Loucy (cell line): ENCODE measurements around the gene GMEB2.

ENCODE experiments used
- H2AFZ ChIP-seq: fragments of 200-600 bp; sonication (generic); 2 replicates; pipeline ENCODE4 v1.6.0; 2016; ENCODE audit warnings: antibody characterized with exemption, mild to moderate bottlenecking, low read length, moderate library complexity
- H3F3A ChIP-seq: fragments of 200-600 bp; 2 replicates; pipeline ENCODE4 v1.6.0; 2016; ENCODE audit warnings: antibody characterized with exemption, low read depth, mild to moderate bottlenecking
- H3K27me3 ChIP-seq: fragments of 200-600 bp; sonication (generic); 2 replicates; pipeline ENCODE4 v1.6.1; 2014; ENCODE audit warnings: low read length, mild to moderate bottlenecking; ENCODE audit not compliant: insufficient read depth, poor library complexity, severe bottlenecking
- H3K36me3 ChIP-seq: fragments of 200-600 bp; sonication (generic); 2 replicates; pipeline ENCODE4 v1.6.1; 2016; ENCODE audit warnings: low read length; ENCODE audit not compliant: insufficient read depth
- H3K4me1 ChIP-seq: fragments of 200-600 bp; sonication (generic); 2 replicates; pipeline ENCODE4 v1.5.1; 2014; ENCODE audit warnings: low read length, mild to moderate bottlenecking; ENCODE audit not compliant: insufficient read depth, poor library complexity, severe bottlenecking
- H3K4me2 ChIP-seq: fragments of 200-600 bp; sonication (generic); 2 replicates; pipeline ENCODE4 v1.6.0; 2014; ENCODE audit warnings: antibody characterized with exemption, low read length, low read depth, mild to moderate bottlenecking; ENCODE audit not compliant: poor library complexity, severe bottlenecking
- H3K4me3 ChIP-seq: fragments of 200-600 bp; sonication (generic); 2 replicates; pipeline ENCODE4 v1.5.1; 2014; ENCODE audit warnings: low read length, mild to moderate bottlenecking, mixed read lengths; ENCODE audit not compliant: poor library complexity, severe bottlenecking
- H3K79me2 ChIP-seq: fragments of 200-600 bp; sonication (generic); 2 replicates; pipeline ENCODE4 v1.6.1; 2014; ENCODE audit warnings: low read length; ENCODE audit not compliant: insufficient read depth
- H3K9ac ChIP-seq: fragments of 200-600 bp; sonication (generic); 2 replicates; pipeline ENCODE4 v1.6.0; 2014; ENCODE audit warnings: mild to moderate bottlenecking, low read depth, low read length, moderate library complexity; ENCODE audit not compliant: poor library complexity, severe bottlenecking
- H3K9me2 ChIP-seq: fragments of 200-600 bp; sonication (generic); replicated peaks from 2 replicates; pipeline ENCODE4 v1.6.1; 2016; ENCODE audit warnings: low read depth, low read length, mixed read lengths
- H3K9me3 ChIP-seq: fragments of 200-600 bp; sonication (generic); 2 replicates; pipeline ENCODE4 v1.6.1; 2014; ENCODE audit warnings: mild to moderate bottlenecking, antibody characterized with exemption, low read length, low read depth; ENCODE audit not compliant: insufficient read depth
- H4K20me1 ChIP-seq: fragments of 200-600 bp; sonication (generic); 2 replicates; pipeline ENCODE4 v1.6.0; 2014; ENCODE audit warnings: antibody characterized with exemption, low read length, mild to moderate bottlenecking; ENCODE audit not compliant: insufficient read depth, poor library complexity, severe bottlenecking
- EZH2phosphoT487 ChIP-seq: fragments of 200-600 bp; IDR thresholded peaks from 2 replicates; pipeline ENCODE4 v1.6.1; 2018; ENCODE audit warnings: antibody characterized with exemption, mild to moderate bottlenecking, moderate library complexity, borderline replicate concordance
- TF ChIP-seq, protein P1 (sequence below): fragments of 200-600 bp; sonication (generic); conservative IDR thresholded peaks from 2 replicates; pipeline ENCODE4 v1.5.1; 2014; ENCODE audit warnings: mild to moderate bottlenecking, antibody characterized with exemption, low read length

The GMEB2 gene

DNA sequence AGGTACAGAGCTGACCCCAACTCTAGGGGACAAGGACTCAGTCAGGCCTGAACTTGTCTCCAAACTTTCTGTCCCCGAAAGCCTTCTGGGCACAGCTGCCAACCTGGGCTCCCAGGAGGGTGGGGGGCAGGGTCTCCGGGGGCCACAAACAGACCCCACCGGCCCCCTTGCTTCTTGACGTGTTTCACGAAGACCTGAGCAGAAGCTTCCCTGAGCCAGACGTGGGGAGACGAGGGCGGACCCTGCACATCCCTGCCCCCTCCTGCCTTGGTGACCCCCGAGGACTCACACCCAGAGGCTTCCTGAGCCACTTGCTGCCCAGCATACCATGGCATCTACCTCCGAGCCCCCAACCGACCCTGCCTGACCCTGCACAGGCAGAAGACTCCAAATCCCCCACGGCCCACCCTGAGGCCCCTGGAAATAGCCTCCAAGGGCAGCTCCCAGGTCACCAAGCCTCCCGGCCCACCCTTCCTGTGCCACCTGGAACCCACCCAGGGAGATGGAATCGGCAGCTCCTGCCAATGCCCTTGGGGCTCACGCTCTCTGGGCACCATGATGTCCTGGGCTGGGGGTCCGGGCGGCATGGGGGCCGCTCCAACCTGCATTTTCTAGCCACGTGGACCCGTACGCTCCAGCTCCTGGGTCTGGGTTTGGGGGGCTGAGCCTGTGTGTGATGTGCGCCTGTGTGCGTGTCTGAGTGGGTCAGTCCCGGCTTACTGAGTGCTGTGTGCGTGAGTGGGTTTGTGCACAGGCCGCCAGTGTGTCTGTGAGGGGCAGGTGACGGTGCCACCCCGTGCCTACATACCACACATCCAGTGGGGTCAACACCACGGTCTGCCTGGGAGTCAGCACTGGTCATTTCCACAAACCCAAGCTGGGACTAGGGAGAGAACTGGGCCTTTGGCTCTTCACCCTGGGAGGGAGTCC is 87.2 kb downstream of the GMEB2 start:
- no peaks in the 10 kb centered on the region for H3K36me3 ChIP-seq
- no peak overlapping the region for H3K4me2 ChIP-seq
- no peaks in the 10 kb centered on the region for H3K79me2 ChIP-seq
- no peaks in the 10 kb centered on the region for H3K27me3 ChIP-seq
- TF ChIP-seq, protein P1, sequence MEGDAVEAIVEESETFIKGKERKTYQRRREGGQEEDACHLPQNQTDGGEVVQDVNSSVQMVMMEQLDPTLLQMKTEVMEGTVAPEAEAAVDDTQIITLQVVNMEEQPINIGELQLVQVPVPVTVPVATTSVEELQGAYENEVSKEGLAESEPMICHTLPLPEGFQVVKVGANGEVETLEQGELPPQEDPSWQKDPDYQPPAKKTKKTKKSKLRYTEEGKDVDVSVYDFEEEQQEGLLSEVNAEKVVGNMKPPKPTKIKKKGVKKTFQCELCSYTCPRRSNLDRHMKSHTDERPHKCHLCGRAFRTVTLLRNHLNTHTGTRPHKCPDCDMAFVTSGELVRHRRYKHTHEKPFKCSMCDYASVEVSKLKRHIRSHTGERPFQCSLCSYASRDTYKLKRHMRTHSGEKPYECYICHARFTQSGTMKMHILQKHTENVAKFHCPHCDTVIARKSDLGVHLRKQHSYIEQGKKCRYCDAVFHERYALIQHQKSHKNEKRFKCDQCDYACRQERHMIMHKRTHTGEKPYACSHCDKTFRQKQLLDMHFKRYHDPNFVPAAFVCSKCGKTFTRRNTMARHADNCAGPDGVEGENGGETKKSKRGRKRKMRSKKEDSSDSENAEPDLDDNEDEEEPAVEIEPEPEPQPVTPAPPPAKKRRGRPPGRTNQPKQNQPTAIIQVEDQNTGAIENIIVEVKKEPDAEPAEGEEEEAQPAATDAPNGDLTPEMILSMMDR: no peak
- TF ChIP-seq EZH2phosphoT487: no peak
- no peaks in the 10 kb centered on the region for H3K9me2 ChIP-seq
- H3K4me3 ChIP-seq: no peak overlapping the region
- peaks cover 12% of the 10 kb centered on the region for H3K4me1 ChIP-seq
- no peaks in the 10 kb centered on the region for H3K9me3 ChIP-seq
- H3K9ac ChIP-seq: no peak overlapping the region
- no peaks in the 10 kb centered on the region for H3F3A ChIP-seq
- H2AFZ ChIP-seq: no peak overlapping the region
- H4K20me1 ChIP-seq: no peaks in the 10 kb centered on the region

DNA sequence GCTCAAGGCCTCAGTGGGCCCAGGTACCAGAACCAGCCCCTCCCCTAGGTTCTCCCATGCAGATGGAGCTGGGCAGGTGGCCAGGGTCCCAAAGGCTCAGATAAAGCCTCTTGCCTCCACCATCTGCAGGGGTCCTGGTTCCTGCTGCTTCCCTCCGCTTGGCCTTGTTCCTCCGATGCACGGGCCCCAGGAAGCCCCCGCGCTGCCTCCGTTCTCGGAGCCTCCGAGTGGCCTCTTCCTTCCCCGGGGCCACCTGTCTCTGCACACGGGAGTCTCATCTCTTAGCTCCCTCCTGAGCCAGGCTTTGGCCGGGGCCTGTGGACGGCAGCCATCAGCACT is 87.8 kb downstream of the GMEB2 start:
- Histone ChIP-seq H3K9me2 (no peaks in the 10 kb centered on the region), H3K4me3 (no peak overlapping the region), H3K9me3 (no peaks in the 10 kb centered on the region), H3K79me2 (no peaks in the 10 kb centered on the region), H3K4me1 (peaks cover 12% of the 10 kb centered on the region), H3K4me2 (no peak overlapping the region), H3K27me3 (no peaks in the 10 kb centered on the region), H4K20me1 (no peaks in the 10 kb centered on the region), H3F3A (no peaks in the 10 kb centered on the region), H2AFZ (no peak overlapping the region), H3K36me3 (no peaks in the 10 kb centered on the region), H3K9ac (no peak overlapping the region)
- TF ChIP-seq, protein P1: no peak
- no peak for TF ChIP-seq EZH2phosphoT487

DNA sequence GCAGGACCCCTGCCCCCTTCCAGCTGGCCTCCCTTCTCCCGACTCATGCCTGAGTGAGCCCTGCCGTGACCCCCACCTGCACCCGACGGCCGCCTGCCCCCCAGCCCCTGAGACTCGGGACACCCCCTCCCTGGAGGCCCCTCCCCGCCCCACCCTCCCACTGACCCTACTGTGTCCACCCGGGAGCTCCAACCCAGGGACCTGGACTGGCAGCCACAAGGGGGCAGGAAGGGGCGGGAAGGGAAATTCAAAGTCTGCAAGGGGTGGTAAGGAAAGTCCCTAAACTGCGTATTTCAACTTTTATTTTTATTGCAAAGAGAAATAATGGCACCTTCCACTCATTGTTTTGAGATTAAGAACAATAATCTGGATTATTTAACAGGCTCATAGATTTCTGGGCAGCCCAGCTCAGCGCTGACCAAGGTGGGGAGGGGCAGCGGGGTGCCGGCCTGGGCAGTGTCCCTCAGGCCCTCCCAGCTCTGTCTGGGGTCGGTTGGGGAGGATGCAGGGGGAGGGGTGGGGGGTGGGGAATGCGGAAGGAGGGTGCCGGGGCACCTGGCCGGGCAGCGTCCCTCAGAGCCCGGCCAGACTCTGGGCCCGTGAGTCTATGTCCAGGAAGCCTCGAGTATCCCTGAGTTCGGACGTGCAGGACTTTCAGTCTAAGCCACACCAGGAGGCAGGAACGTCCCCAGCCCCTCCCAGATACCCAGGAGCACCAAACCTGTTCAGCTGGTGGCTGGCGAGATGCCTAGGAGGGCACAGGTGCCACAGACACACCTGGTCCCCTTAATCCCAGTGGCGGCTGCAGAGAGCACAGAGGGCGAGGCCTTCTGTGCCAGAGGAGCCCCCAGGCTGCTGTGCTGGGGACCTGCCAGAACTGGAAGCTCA is 88.5 kb downstream of the GMEB2 start:
- no peaks in the 10 kb centered on the region for H3K79me2 ChIP-seq
- no peaks in the 10 kb centered on the region for H3K9me3 ChIP-seq
- no peaks in the 10 kb centered on the region for H3K36me3 ChIP-seq
- peaks cover 12% of the 10 kb centered on the region for H3K4me1 ChIP-seq
- TF ChIP-seq, protein P1: no peak
- TF ChIP-seq EZH2phosphoT487: no peak
- no peaks in the 10 kb centered on the region for H3K27me3 ChIP-seq
- H3K4me2 ChIP-seq: peak overlapping the region; percentile 66
- H3K4me3 ChIP-seq: peak overlapping the region; percentile 63
- H3K9me2 ChIP-seq: no peaks in the 10 kb centered on the region
- peak overlapping the region; percentile 61 for H3K9ac ChIP-seq
- H4K20me1 ChIP-seq: no peaks in the 10 kb centered on the region
- H3F3A ChIP-seq: no peaks in the 10 kb centered on the region
- H2AFZ ChIP-seq: no peak overlapping the region
